K562 (cell line): ENCODE data around the gene NEDD4L. TPM values are rescaled to one million over a fixed set of nuclear protein-coding genes. Genes with fewer than 3 reads are reported as not detected.

Experiments used
- ATAC-seq: fragments of 200-7000 bp; cut with Tn5 transposase; 3 replicates; pipeline ENCODE4 v1.9.1; 2020; ENCODE audit warnings: moderate library complexity
- BruUV-seq: library from RNA; stranded (reverse); fragments of 400-500 nt; replicated peaks from 2 replicates; lab custom pipeline; 2021; lab: Mats Ljungman, UMichigan
- CTCF ChIA-PET: fragments of 300-600 bp; formaldehyde crosslinking; extraction: SDS; loops from one replicate; lab custom pipeline; 2021; ENCODE audit warnings: low intra/inter-chr PET ratio; lab: Yijun Ruan, JAX
- POLR2A ChIA-PET: fragments of 300-600, 350-650 bp; sonication (Branson Sonifier 250); formaldehyde crosslinking; extraction: SDS; loops from one replicate; lab custom pipeline; 2021; ENCODE audit warnings: antibody characterized with exemption, inconsistent platforms; lab: Yijun Ruan, JAX
- DNase-seq, 4 experiments: peaks; one replicate each; pipeline versions ENCODE4 v3.0.0 to v3.0.0-alpha.2; 2011 to 2018; ENCODE audit warnings: low spot score in 3 of 4, mixed read lengths in 3 of 4; ENCODE audit errors: extremely low read depth in 1 of 4
- FAIRE-seq: peaks from 2 replicates; lab custom pipeline; 2011; peaks lifted over from hg19 to GRCh38; lab: Jason Lieb, UNC
- H2AFZ ChIP-seq: 2 replicates; pipeline ENCODE4 v1.6.0; 2011; ENCODE audit warnings: low read depth, low read length, control low read depth, inconsistent platforms
- H3K27ac ChIP-seq: fragments of 200-600 bp; 3 replicates; pipeline ENCODE4 v1.8.0; 2011; ENCODE audit warnings: low read depth, mild to moderate bottlenecking, control low read depth, inconsistent platforms, low read length, moderate library complexity, mixed read lengths; ENCODE audit errors: extremely low read depth
- H3K27me3 ChIP-seq, 2 experiments: fragments of 300-600 bp in 1 of 2; 2 replicates in 1 of 2; 3 replicates in 1 of 2; pipeline versions ENCODE4 v1.6.0 to v1.8.0; 2011; ENCODE audit warnings: inconsistent platforms in 2 of 2, low read length in 2 of 2, mild to moderate bottlenecking in 1 of 2, mixed read lengths in 1 of 2, moderate library complexity in 1 of 2; ENCODE audit not compliant: control insufficient read depth in 2 of 2, insufficient read depth in 2 of 2
- H3K36me3 ChIP-seq: fragments of 300-600 bp; 3 replicates; pipeline ENCODE4 v1.8.0; 2011; ENCODE audit warnings: mild to moderate bottlenecking, low read length, inconsistent platforms; ENCODE audit not compliant: control insufficient read depth, insufficient read depth
- H3K4me1 ChIP-seq, 2 experiments: fragments of 200-600 bp in 1 of 2; replicated peaks in 1 of 2; 2 replicates in 1 of 2; 3 replicates in 1 of 2; pipeline versions ENCODE4 v1.5.1 to v1.8.0; 2011; ENCODE audit warnings: inconsistent platforms in 2 of 2, low read length in 2 of 2, mild to moderate bottlenecking in 1 of 2, mixed read lengths in 1 of 2, moderate library complexity in 1 of 2; ENCODE audit not compliant: control insufficient read depth in 2 of 2, insufficient read depth in 2 of 2
- H3K4me2 ChIP-seq: 2 replicates; pipeline ENCODE4 v1.6.1; 2011; ENCODE audit warnings: low read length, control low read depth, inconsistent platforms, mixed read lengths; ENCODE audit not compliant: insufficient read depth
- H3K4me3 ChIP-seq: fragments of 200-600 bp; sonication (generic), shearing (Covaris generic); 2 replicates; pipeline ENCODE4 v1.5.1; 2016; ENCODE audit warnings: control low read depth, inconsistent platforms
- H3K79me2 ChIP-seq: fragments of 200-600 bp; 3 replicates; pipeline ENCODE4 v1.8.0; 2011; ENCODE audit warnings: low read length, inconsistent platforms; ENCODE audit not compliant: control insufficient read depth, insufficient read depth
- H3K9ac ChIP-seq, 2 experiments: 2 replicates each; pipeline versions ENCODE4 v1.6.0 to v1.6.1; 2011; ENCODE audit warnings: low read depth in 2 of 2, low read length in 2 of 2, control low read depth in 1 of 2, inconsistent platforms in 1 of 2, mild to moderate bottlenecking in 1 of 2, mixed read lengths in 1 of 2; ENCODE audit not compliant: insufficient read depth in 1 of 2
- H3K9me1 ChIP-seq: one replicate; pipeline ENCODE4 v1.6.0; 2011; ENCODE audit warnings: inconsistent platforms, mild to moderate bottlenecking, low read length, moderate library complexity; ENCODE audit not compliant: control insufficient read depth, insufficient read depth
- H3K9me3 ChIP-seq: replicated peaks from 2 replicates; pipeline ENCODE4 v1.5.1; 2011; ENCODE audit warnings: low read depth, low read length, inconsistent platforms; ENCODE audit not compliant: control insufficient read depth, insufficient read depth
- H4K20me1 ChIP-seq: replicated peaks from 2 replicates; pipeline ENCODE4 v1.6.1; 2011; ENCODE audit warnings: low read length, inconsistent platforms, mixed read lengths; ENCODE audit not compliant: control insufficient read depth, insufficient read depth
- MEIS2 ChIP-seq: fragments of 450-650 bp; IDR thresholded peaks from 2 replicates; pipeline ENCODE4 v1.6.1; 2014; ENCODE audit warnings: mild to moderate bottlenecking; ENCODE audit not compliant: partially characterized antibody
- PBX2 ChIP-seq, 2 experiments: IDR thresholded peaks in 1 of 2; conservative IDR thresholded peaks in 1 of 2; 2 replicates each; pipeline ENCODE4 v1.6.1; 2016; ENCODE audit warnings: low read depth in 2 of 2, mild to moderate bottlenecking in 1 of 2, missing compliant biosample characterization in 1 of 2, missing genetic modification characterization in 1 of 2, moderate library complexity in 1 of 2
- PKNOX1 ChIP-seq: fragments of 450-650 bp; IDR thresholded peaks from 2 replicates; pipeline ENCODE4 v1.6.1; 2016
- RFX1 ChIP-seq: fragments of 450-650 bp; IDR thresholded peaks from 2 replicates; pipeline ENCODE4 v1.6.1; 2016; ENCODE audit warnings: mild to moderate bottlenecking, moderate library complexity
- TCF3 ChIP-seq: sonication (generic); formaldehyde crosslinking; IDR thresholded peaks from 2 replicates; pipeline ENCODE4 v1.4.0; 2020; ENCODE audit warnings: mild to moderate bottlenecking, missing genetic modification reagents
- ZNF133 ChIP-seq: fragments of 250-450 bp; sonication (Bioruptor Pico); IDR thresholded peaks from 2 replicates; pipeline ENCODE4 v1.4.0; 2020; ENCODE audit warnings: mild to moderate bottlenecking
- ZNF175 ChIP-seq: fragments of 200-800 bp; sonication (Bioruptor generic); IDR thresholded peaks from 2 replicates; pipeline ENCODE4 v1.6.1; 2016; ENCODE audit warnings: low read depth, mild to moderate bottlenecking, missing genetic modification characterization, missing compliant biosample characterization
- ZNF449 ChIP-seq: fragments of 250-450 bp; sonication (Bioruptor Pico); IDR thresholded peaks from 2 replicates; pipeline ENCODE4 v1.8.0; 2022; ENCODE audit warnings: moderate library complexity, mild to moderate bottlenecking, inconsistent platforms
- WGBS: fragments of 100-300 bp; shearing (Covaris generic); methylation state at CpG from one replicate; pipeline ENCODE4 v1.1.6; 2016; ENCODE audit warnings: low coverage, mixed read lengths; ENCODE audit not compliant: insufficient coverage; ENCODE audit errors: missing lambda C conversion rate; 5-methylcytosine and 5-hydroxymethylcytosine counted together
- in situ Hi-C: fragments of 300-500 bp; cut with MboI; formaldehyde crosslinking; loops from 4 replicates; pipeline ENCODE4 v1.15.0; 2018; ENCODE audit warnings: inconsistent platforms, mixed read lengths
- intact Hi-C: fragments of 100-400 bp; cut with micrococcal nuclease; formaldehyde crosslinking; loops from 2 replicates; pipeline ENCODE4 v1.14.2; 2022
- polyA plus RNA-seq, 8 experiments: library from polyadenylated mRNA; depleted of rRNA in 4 of 8; stranded (reverse) in 5 of 8; unstranded in 3 of 8; fragments of >200 nt; fragmentation: Nextera tagmentation in 2 of 8; fragmentation: Illumina TruSeq in 1 of 8; extraction: Ambion mirVana in 2 of 8; extraction: Trizol in 1 of 8; gene quantifications; 2 replicates each; pipeline versions ENCODE4 v1.2.1 to v1.2.3, GENCODE V29; 2011 to 2014; ENCODE audit warnings: inconsistent platforms in 1 of 8, missing spikeins in 1 of 8
- total RNA-seq, 7 experiments: library from RNA; depleted of rRNA in 6 of 7; stranded (reverse); fragments of >200 nt in 6 of 7; fragmentation: Illumina TruSeq in 2 of 7; extraction: Trizol in 2 of 7; gene quantifications; 2 replicates each; pipeline versions ENCODE4 v1.2.1 to v1.2.3, GENCODE V29; 2011 to 2021; ENCODE audit warnings: low replicate concordance in 1 of 7

NEDD4L gene
- total and polyA plus RNA-seq, 9 of the 15 experiments (the other 6 are each of a cell fraction or from before 2014, with no cell fraction given) = 8.1 to 33.4 (median 19.9) TPM

GRCh38 chr18:58055890-58056558 lies 12.0 kb downstream of the NEDD4L start:
- H3K9me3 ChIP-seq = no peaks in the 10 kb centered on the region
- CTCF ChIA-PET = no interaction called here
- TF ChIP-seq ZNF449 = no peak
- no peak for TF ChIP-seq ZNF133 (CRISPR knock-in tag)
- peak; percentile 75 for TF ChIP-seq RFX1
- TF ChIP-seq MEIS2 = peak; percentile 45
- no peak for TF ChIP-seq ZNF175 (CRISPR knock-in tag)
- no peak for TF ChIP-seq PBX2 (CRISPR knock-in tag; IDR thresholded peaks at IDR 0.05; ENCODE audit: low read depth)
- TF ChIP-seq PBX2 (tag; conservative IDR thresholded peaks at IDR 0.05; ENCODE audit: low read depth) = peak; percentile 71
- TF ChIP-seq TCF3 (CRISPR knock-in tag) = peak; percentile 14; the same call in 1 of the 2 replicates
- TF ChIP-seq PKNOX1 = peak; percentile 37; the same call in 1 of the 2 replicates
- FAIRE-seq (peak; percentile 15), DNase-seq (no peak), ATAC-seq (peak; percentile 20; the same call in 1 of the 3 replicates)
- no peaks in the 10 kb centered on the region for H3K9me1 ChIP-seq
- H3K4me1 ChIP-seq = peaks cover 5 to 41% of the 10 kb centered on the region in 2 experiments; a peak in 4 of 5 replicates
- peaks cover 52% of the 10 kb centered on the region for H3K79me2 ChIP-seq
- no peaks in the 10 kb centered on the region for H3K27me3 ChIP-seq
- peak overlapping the region; percentile 36; the same call in 1 of the 2 replicates for H3K4me2 ChIP-seq
- BruUV-seq = no TSS peak
- H2AFZ ChIP-seq = no peak overlapping the region
- in situ Hi-C loops (no loop called here), intact Hi-C loops (no loop called here)
- no peaks in the 10 kb centered on the region; the same call in 1 of the 2 replicates for H4K20me1 ChIP-seq
- H3K36me3 ChIP-seq = peaks cover 2% of the 10 kb centered on the region; the same call in 1 of the 3 replicates
- H3K27ac ChIP-seq = no peak overlapping the region
- H3K9ac ChIP-seq = no peak overlapping the region
- POLR2A ChIA-PET = interaction anchor here (1.1 kb wide), 1 partner anchor 11 kb away, joined by 5 read pairs; no protein-coding TSS in a partner anchor
- H3K4me3 ChIP-seq = no peak overlapping the region
- WGBS = 29% methylated on average over 4 of the region's 4 CpGs
